Activated CD8-positive, alpha-beta memory T cell treated with anti-CD3 and anti-CD28 coated beads for 36 hours (primary cell): ENCODE results near the gene EFNA1. TPM values are rescaled to one million over a fixed set of nuclear protein-coding genes. Genes with fewer than 3 reads are reported as not detected.
"Not testable (repeated sequence)": the region's sequence is repeated elsewhere in the genome, so short reads cannot be mapped to it uniquely, and the experiment has no call there.

ENCODE experiments used
- CTCF ChIA-PET: fragments of 350-600 bp; sonication (Branson Sonifier 250); formaldehyde crosslinking; loops from one replicate; lab custom pipeline; 2021; ENCODE audit warnings: antibody characterized with exemption; lab: Charles Lee
- POLR2A ChIA-PET: fragments of 350-600 bp; sonication (Branson Sonifier 250); formaldehyde crosslinking; loops from one replicate; lab custom pipeline; 2021; ENCODE audit warnings: antibody characterized with exemption; lab: Charles Lee
- total RNA-seq, 2 experiments: library from RNA; stranded (reverse); gene quantifications; one replicate each; pipeline ENCODE4 v1.2.3, GENCODE V29; 2021

The EFNA1 gene
- total RNA-seq, 2 experiments from 2014 or later = 0.15 TPM; not detected in 1

DNA sequence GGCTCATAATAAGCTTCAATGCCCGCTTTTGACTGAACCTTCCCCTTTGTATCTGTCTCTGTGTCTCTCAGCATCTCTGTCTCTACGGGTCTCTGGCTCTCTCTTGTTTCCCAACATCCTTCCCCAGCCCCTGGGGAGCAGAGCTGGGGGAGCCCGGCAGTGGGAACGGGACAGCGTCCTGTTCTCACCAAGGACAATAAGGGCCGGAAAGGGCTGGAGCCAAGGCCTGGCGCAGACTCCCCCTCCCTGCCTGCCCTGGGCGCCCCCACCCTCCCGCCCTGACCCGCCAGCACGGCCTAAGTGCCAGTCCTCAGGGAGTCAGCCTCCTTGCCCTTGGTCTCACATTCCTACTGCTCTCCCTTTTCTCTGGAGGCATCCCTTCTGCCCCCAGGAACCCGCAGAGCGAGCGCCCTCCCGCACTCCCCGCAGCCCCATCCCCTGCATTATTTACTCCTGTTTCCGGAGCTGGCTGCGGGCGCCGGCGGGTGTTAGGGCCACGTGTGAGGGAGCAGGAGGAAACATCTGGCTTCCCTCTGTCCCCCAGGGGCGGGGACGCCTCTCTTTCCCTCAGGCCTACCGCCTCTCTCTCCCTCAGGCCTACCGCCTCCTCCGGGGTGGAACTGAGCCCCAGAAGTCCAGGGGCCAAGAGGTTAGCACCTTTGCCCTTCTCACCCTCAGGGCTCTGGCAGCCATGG is 38.9 kb downstream of the EFNA1 start:
- ChIA-PET POLR2A (interaction anchor here (1.1 kb wide), 1 partner anchor 75 kb away, joined by 5 read pairs; no protein-coding TSS in a partner anchor), CTCF (interaction anchor here (0.5 to 10.5 kb wide), 13 partner anchors 15 to 124 kb away, joined by 3 to 94 read pairs (median 4); partner anchors contain the start of genes EFNA1 and SLC50A1)

DNA sequence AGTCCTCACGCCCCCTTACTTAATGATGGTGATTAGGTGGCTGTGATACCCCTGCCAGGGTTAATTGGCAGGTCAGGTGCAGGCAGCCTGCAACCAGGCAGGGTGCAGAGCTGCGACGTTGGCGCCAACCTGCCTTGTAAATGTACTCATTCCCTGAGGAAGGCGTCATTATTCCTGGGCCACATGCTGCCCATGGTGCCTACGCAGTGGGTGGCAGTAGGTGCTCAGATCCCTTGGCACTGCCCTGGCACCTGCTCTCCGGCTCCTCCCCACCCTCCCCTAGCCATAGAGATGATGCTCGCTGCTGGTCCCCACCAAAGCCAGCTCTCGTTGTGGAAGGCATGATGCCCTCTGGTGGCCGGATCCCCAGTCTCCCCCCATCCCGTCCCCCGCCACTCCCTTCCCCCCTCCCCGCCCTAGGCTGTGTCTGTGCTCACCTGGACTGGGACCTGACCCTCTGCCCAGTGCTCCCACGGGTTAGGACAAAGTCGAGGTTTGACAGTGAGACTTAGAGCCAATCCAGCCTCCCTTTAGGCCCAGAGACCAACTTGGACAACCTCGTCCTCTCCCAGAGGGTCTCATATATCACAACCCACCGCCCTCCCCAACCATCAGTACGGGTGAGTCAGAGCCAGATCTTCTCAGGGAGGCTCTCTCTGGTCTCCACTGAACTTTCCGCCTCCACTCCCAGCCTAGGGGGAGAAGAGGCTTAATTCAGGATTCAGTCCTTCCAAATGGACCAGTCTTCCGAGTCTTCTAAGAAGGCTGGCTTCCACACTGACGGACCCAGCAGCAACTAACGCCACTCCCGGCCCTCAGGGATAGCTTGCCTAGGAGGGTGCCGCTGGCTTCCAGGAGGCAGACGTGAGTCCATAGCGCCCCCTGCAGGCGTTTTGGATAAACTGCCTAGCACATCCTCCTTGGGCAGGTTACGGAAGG is 39.8 kb downstream of the EFNA1 start:
- CTCF ChIA-PET = interaction anchor here (0.6 to 10.5 kb wide), 26 partner anchors 8 to 420 kb away, joined by 3 to 94 read pairs (median 4); partner anchors contain the start of genes DPM3, EFNA1, EFNA3 and SLC50A1
- POLR2A ChIA-PET = interaction anchor here (1.1 kb wide), 1 partner anchor 76 kb away, joined by 5 read pairs; no protein-coding TSS in a partner anchor

DNA sequence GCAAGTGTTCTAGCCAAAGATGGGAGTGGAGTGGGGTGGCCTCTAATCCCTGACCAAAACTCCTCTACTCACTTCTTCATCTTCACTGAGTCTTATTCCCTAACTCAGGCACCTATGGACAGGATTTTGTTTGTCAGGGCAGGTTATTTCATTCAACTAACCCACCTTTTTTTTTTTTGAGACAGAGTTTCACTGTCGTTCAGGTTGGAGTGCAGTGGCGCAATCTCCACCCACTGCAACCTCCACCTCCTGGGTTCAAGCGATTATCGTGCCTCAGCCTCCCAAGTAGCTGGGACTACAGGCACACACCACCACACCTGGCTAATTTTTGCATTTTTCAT is 40.4 kb downstream of the EFNA1 start:
- POLR2A ChIA-PET = not testable (repeated sequence)
- CTCF ChIA-PET = interaction anchor here (0.7 to 10.5 kb wide), 21 partner anchors 9 to 98 kb away, joined by 3 to 94 read pairs (median 5); partner anchors contain the start of genes DPM3, EFNA1, EFNA3 and SLC50A1

DNA sequence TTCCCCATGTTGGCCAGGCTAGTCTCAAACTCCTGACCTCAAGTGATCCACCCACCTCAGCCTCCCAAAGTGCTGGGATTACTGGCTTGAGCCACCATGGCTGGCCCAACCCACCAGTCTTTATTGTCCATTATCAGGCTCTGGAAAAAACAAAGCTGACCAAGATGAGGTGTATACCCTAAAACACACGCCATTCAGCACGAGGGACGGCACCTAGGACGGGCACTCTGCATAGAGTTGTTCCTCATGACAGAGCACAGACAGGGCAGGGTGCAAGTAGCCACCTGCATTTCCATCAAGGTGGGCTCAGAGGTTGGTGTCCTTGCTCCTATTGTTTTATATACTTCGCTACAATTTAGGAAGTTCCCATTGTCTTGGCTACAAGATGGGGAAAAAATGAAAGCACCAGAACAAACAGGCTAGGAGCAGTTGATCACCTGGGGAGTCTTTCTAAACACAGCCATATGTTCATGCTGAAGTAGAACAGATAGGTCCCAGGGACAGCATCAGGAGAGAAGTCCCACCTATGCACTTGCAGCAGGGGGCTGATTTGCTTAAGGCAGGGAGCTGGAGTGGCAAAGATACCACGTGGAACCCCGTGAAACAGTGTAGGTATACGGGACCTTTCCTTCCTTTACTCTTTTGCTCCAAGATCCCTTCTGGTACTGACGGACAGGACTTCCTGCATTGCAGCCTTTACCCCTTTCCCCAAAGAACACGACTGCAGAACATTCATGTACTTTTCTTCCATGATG is 41.0 kb downstream of the EFNA1 start:
- POLR2A ChIA-PET = no interaction called here
- CTCF ChIA-PET = interaction anchor here (1.0 to 10.5 kb wide), 18 partner anchors 10 to 690 kb away, joined by 3 to 94 read pairs (median 5); partner anchors contain the start of genes EFNA1 and EFNA3

DNA sequence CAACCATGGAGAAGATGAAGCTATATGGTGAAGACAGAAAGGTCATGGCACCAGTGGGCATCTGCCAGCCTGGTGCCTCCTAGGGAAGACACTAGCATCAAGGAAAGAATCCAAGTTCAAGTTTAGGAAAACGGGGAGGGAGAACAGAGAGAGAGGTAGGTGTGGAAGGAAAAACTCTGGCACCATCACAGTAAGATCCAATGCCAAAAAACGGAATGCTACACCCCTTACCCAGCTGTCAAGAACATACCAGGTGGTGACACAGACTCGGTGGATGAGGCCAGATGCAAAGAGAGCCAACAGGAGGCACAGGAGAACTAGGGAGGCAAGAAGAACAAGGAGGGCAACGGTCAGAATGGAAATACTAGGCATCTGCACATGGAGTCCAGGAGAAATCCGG is 41.9 kb downstream of the EFNA1 start:
- POLR2A ChIA-PET = no interaction called here
- CTCF ChIA-PET = interaction anchor here (0.7 to 10.5 kb wide), 7 partner anchors 11 to 125 kb away, joined by 3 to 94 read pairs (median 8); no protein-coding TSS in a partner anchor

DNA sequence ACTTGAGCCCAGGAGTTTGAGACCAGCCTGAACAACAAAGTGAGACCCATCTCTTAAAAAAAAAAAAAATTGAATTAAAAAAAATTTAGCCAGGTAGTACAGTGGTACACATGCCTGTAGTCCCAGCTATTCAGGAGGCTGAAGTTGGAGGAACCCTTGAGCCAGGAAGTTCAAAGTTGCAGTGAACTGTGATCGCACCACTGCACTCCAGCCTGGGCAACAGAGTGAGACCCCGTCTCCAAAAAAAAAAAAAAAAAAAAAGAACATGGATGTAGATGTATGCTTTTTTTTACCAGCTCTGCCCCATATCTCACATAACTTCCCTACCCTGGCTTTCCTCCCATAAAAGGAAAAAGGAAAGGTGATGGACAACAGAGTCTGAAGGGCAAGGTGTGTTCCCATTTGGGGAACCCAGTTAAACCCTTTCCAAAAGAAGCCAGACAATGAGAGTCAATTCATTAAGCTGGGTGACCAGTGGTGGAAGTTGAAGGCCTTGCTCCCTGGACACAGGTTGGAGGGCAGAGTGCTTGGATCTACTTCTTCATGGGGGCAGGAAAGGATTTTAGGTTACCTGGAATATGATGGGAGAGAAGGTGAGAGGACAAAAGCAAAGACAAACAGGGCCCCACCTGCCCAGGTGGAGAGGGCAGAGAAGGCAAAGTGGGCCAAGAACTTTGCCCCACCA is 42.6 kb downstream of the EFNA1 start:
- CTCF ChIA-PET = interaction anchor here (0.7 to 10.5 kb wide), 4 partner anchors 40 to 816 kb away, joined by 3 to 94 read pairs (median 75); no protein-coding TSS in a partner anchor
- POLR2A ChIA-PET = no interaction called here

DNA sequence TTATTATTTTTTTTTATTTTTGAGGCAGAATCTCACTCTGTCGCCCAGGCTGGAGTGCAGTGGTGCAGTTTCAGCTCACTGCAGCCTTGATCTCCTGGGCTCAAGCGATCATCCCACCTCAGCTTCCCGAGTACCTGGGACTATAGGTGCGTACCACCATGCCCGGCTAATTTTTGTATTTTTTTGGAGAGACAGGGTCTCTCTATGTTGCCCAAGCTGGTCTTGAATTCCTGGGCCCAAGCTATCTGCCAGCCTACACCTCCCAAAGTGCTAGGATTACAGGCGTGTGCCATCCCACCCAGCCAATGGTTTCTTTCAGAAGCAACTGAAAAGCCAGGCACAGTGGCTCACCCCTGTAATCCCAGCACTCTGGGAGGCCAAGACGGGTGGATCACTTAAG is 43.1 kb downstream of the EFNA1 start:
- ChIA-PET POLR2A (no interaction called here), CTCF (interaction anchor here (0.7 to 10.5 kb wide), 3 partner anchors 81 to 816 kb away, joined by 3 to 94 read pairs (median 75); no protein-coding TSS in a partner anchor)

DNA sequence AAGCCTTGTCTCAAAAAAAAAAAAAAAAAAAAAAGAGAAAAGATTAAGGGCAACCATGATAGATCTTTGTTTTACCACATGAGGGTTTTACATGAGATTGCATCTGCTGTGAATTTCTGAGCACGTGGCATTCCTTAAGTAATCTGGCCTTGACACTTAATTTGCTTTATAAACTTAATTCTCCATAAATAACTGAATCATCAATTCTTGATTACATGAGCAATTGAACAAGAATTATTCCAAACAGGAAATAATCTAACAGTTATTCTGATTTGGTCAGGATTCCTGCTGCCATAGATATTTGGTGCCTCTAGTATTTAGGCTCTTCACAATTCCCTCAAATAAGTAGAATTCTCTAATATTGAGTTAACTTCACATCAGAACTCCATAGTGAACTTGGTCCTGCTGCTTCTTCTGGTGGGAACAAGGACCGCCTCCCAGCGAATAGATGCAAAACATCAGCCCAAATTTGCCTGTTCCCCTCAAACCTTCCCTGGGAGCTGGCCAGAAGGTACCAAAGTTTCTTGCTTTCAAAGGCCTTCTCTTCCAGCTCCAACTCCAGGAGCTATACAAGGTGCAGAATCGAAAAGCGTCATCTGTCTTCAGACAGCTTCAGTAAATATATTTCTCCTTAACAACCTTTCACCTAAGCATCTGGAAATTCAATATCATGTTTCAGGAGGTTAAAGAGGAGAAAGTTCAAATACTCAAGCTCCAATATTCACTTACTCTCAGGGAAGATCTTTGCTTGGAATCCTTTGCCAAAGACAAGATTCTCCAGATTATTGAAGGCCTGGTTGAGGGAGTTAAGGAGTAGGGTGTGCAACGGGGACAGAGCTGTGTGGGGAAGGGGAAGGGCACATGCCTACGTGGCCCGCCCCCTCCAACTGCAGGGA is 44.4 kb downstream of the EFNA1 start:
- POLR2A ChIA-PET = interaction anchor here (0.6 to 2.1 kb wide), 4 partner anchors 21 to 87 kb away, joined by 3 to 11 read pairs (median 6); no protein-coding TSS in a partner anchor
- CTCF ChIA-PET = interaction anchor here (0.7 to 10.5 kb wide), 17 partner anchors 15 to 144 kb away, joined by 3 to 94 read pairs (median 5); a partner anchor contains a TSS

DNA sequence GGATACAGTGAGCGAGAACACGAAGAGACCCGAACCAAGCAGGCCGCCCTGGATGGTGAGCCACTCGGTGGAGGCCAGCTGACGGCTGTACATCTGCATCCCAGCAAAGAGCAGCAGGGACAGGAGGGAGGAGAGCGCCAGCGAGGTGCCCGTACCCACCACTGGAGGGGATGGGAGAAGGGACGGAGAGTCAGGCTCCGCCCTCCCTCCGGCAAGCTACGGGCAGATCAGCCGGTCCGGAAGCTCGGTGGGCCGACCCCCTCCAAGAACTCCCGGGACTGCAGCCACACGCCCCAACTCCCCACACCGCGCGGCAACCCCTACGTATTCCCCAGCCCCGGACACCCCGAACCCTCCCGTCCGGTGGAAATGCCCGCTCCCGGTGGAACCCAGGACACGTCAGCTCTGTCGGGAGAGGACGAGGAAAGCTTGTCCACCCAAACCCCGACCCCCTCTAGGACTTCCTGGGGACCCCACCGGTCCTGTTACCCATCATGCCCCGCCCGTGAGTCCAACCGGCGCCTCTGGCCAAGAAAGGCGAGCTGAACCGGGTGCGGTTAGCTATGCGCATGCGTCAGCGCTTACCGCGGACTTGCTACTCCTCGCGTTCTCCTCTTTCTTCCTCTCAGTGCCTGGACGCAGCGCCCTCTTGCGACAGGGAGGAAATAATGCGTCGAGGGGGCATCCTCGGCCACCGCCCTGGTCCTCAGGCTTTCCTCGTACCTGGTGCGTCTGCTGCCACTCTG is 45.2 kb downstream of the EFNA1 start, which contains the start of gene KRTCAP2:
TSS of gene KRTCAP2 (minus strand) at position 573 of the 746 bp plus-strand sequence. CDS start at position 493, 80 bp downstream.
- CTCF ChIA-PET = interaction anchor here (0.6 to 10.5 kb wide), 31 partner anchors 14 to 1334 kb away, joined by 3 to 94 read pairs (median 4); partner anchors contain the start of genes ADAM15 and DPM3
- POLR2A ChIA-PET = interaction anchor here (0.6 to 2.1 kb wide), 8 partner anchors 8 to 88 kb away, joined by 3 to 11 read pairs (median 3); partner anchors contain the start of gene SLC50A1

DNA sequence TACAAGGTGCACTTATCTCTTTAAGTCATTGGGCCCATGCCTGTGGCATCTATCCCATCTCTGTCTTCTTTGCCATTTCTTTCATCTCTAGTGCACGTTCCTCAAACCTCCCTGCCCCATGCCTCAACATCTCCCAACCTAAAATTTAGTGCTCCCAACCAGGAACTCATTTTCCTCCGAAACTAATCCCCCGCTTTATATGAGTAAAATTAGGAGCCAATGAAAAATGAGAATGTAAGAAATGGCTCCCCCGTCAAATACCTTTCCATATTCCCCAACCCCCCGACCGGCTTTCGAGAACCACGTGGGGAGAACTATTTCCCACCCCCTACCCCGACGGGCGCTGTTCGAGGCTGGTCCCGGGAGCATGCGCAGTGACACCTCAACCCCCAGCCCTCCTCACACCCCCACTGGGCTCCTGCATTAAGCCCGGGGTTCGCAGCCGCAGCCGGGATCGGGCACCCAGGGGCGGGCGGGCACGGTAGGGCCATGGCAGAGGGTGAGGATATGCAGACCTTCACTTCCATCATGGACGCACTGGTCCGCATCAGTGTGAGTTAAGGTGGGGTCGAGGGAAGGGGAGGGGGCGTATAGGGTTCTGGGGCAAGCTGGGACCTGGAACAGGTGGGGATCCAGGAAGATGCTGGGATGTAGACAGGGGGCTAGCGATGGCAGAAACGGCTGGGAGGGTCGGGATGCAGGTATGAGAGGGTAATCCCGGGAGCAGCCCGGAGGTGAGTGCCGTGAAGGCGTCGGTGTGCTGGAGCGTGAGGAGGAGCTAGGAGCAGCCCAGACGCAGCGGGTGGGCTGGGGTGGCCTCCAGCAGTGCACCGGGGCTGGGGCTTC is 46.0 kb downstream of the EFNA1 start, which contains the start of gene TRIM46:
TSS of gene TRIM46 (plus strand) at position 372 of the 846 bp plus-strand sequence. CDS start at position 490, 118 bp downstream.
- ChIA-PET CTCF (interaction anchor here (0.6 to 10.5 kb wide), 28 partner anchors 20 to 788 kb away, joined by 3 to 94 read pairs (median 4); partner anchors contain the start of genes DPM3, MTX1 and THBS3), POLR2A (interaction anchor here (0.8 to 2.1 kb wide), 9 partner anchors 9 to 237 kb away, joined by 3 to 11 read pairs (median 3); partner anchors contain the start of genes PMVK and SLC50A1)

DNA sequence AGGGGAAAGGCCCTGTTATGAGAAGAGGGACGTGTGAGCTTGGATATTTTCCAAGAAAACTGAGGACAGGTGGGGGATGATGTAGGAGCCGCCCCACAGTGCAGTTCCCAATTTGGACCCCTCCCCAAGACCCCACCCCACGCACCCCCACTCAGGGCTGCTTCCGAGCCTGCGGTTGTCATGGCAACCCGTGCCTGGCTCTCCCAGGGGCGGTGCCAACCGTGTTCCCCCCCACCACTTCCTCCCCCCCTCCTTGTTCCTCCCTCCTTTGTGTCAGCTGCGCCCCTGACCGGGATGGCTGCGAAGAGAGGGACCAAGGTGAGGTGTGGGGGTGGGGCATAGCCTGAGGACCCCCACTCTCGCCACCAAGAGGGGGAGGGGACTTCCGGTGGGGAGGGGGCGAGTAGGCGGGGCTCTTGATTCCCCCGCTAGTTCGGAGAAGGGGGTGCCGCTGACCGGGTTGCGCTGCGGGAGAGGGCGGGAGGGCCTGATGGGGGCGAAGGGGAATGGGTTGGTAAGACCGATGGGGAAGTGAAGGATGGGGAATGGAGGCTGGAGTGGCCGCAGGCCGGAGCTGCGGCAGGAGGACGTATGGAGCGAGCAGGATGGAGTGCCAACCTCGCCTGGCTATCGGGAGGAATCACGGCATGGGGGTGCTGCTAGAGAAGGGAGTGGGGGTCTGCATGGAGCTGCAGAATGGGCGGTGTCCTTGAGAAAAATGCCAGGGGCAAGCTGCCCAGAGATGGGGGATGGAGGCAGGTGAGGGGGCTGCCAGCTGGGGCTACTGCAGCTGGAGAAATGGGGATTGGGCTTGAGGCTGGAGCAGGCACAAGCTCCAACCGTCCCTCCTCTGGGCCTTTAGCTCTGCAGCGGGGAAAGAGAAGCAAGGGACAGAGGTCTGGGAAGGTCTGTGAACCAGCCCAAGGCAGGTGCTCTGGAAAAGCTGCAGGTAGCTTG is 46.9 kb downstream of the EFNA1 start:
- CTCF ChIA-PET = interaction anchor here (0.8 to 10.5 kb wide), 8 partner anchors 19 to 789 kb away, joined by 3 to 94 read pairs (median 10); partner anchors contain the start of genes MTX1 and THBS3

DNA sequence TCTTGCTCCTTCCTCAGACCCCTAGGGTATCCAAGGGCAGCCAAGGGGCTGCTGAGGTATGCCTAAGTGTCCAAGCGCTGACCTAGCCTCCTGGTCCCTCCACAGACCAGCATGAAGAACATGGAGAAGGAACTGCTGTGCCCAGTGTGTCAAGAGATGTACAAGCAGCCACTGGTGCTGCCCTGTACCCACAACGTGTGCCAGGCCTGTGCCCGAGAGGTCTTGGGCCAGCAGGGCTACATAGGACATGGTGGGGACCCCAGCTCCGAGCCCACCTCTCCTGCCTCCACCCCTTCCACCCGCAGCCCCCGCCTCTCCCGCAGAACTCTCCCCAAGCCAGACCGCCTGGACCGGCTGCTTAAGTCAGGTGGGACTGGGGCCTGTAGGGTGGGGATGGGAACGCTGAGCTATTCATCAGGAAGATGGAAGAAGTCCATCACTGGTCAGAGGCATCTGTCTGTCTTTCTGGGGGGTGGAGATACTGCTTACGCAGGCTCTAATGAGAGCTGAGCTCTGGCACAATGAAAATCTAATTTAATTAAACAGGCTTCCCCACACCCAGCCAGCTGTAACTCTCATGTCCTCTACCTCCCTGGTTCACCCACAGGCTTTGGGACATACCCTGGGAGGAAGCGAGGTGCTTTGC is 47.7 kb downstream of the EFNA1 start:
- ChIA-PET POLR2A (interaction anchor here (1.0 to 1.4 kb wide), 2 partner anchors 18 to 19 kb away, joined by 4 to 5 read pairs; no protein-coding TSS in a partner anchor), CTCF (interaction anchor here (0.8 to 10.5 kb wide), 9 partner anchors 10 to 91 kb away, joined by 3 to 94 read pairs (median 4); partner anchors contain the start of genes MTX1 and THBS3)

More for the DNA sequence above, 46.9 kb downstream of the EFNA1 start:
- POLR2A ChIA-PET = interaction anchor here (0.9 to 1.4 kb wide), 5 partner anchors 19 to 238 kb away, joined by 3 to 5 read pairs (median 4); partner anchors contain the start of gene PMVK
